Stimulated activated CD8-positive, alpha-beta memory T cell treated with anti-CD3 and anti-CD28 coated beads, Interleukin-2, amount 100 ng/mL, for 48 hours (primary cell): Measurements from ENCODE around the gene HOXD12.

Experiments
- DNase-seq, 2 donors: peaks; one replicate each; pipeline ENCODE4 v3.0.0-alpha.2; 2020; ENCODE audit warnings: low read depth in 2 of 2

HOXD12 gene

GRCh38 chr2:176147800-176148496 is 48.4 kb downstream of the HOXD12 start:
- DNase-seq: no peak

- DNase-seq: no peak
Observed at GRCh38 chr2:176148751-176149421, 49.3 kb downstream of the HOXD12 start.

DNA sequence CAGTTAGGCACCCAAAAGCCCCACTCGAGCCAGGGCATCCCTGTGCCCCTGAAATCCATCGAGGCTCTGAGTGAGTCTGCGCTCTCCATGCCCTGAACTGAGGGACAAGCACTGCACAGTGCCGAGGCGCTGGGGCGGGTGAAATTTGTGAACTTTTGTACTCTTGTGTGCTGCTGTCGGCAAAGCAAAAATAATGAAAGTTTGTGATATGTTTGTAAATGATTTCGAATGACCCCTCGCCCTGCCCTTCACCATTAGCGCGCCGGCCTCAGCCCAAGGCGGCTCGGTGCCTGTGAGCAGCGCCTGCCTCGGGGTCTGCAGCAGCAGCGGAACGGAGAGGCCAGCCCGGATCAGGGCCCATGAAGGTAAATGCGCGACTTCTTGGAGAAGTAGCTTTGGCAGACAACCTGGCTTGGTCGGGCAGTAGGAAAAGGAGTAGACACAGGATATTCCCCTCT is 49.9 kb downstream of the HOXD12 start:
- DNase-seq: no peak

- no peak for DNase-seq
Observed at GRCh38 chr2:176149939-176150583, 50.5 kb downstream of the HOXD12 start.

GRCh38 chr2:176150584-176151441 is 51.2 kb downstream of the HOXD12 start:
- no peak for DNase-seq

GRCh38 chr2:176151442-176152287 is 52.1 kb downstream of the HOXD12 start, which contains the start of gene HOXD4:
Gene HOXD4, plus strand, starts transcription at chr2:176151550. Its CDS starts 84 bp downstream, at chr2:176151634.
- DNase-seq: no peak
